ENCODE measurements around the gene CLCF1.

CLCF1 gene

GRCh38 chr11:67372993-67373647 is at the start of gene CLCF1:
CLCF1 (minus strand) TSS chr11:67373598; CDS start chr11:67373539, 59 bp downstream.
- H3K27me3 ChIP-seq (ENCODE audit: insufficient read depth, low read length, poor library complexity, severe bottlenecking) = no peaks in the 10 kb centered on the region
- TF ChIP-seq, protein P1, sequence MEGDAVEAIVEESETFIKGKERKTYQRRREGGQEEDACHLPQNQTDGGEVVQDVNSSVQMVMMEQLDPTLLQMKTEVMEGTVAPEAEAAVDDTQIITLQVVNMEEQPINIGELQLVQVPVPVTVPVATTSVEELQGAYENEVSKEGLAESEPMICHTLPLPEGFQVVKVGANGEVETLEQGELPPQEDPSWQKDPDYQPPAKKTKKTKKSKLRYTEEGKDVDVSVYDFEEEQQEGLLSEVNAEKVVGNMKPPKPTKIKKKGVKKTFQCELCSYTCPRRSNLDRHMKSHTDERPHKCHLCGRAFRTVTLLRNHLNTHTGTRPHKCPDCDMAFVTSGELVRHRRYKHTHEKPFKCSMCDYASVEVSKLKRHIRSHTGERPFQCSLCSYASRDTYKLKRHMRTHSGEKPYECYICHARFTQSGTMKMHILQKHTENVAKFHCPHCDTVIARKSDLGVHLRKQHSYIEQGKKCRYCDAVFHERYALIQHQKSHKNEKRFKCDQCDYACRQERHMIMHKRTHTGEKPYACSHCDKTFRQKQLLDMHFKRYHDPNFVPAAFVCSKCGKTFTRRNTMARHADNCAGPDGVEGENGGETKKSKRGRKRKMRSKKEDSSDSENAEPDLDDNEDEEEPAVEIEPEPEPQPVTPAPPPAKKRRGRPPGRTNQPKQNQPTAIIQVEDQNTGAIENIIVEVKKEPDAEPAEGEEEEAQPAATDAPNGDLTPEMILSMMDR (conservative IDR thresholded peaks at IDR 0.05; ENCODE audit: low read length) = no peak
- TF ChIP-seq EZH2phosphoT487 (IDR thresholded peaks at IDR 0.05; ENCODE audit: borderline replicate concordance) = no peak
- peak within 1 kb of the TSS; percentile 91 for H2AFZ ChIP-seq (ENCODE audit: low read length)
- H4K20me1 ChIP-seq (ENCODE audit: insufficient read depth, low read length, poor library complexity, severe bottlenecking) = no peaks in the 10 kb centered on the region
- H3K9me2 ChIP-seq (replicated peaks; ENCODE audit: low read depth, low read length) = no peaks in the 10 kb centered on the region
- peaks cover 4% of the 10 kb centered on the region; the same call in 1 of the 2 replicates for H3K79me2 ChIP-seq (ENCODE audit: insufficient read depth, low read length)
- H3K4me1 ChIP-seq (ENCODE audit: insufficient read depth, low read length, poor library complexity, severe bottlenecking) = peaks cover 61% of the 10 kb centered on the region
- H3K4me2 ChIP-seq (ENCODE audit: low read depth, low read length, poor library complexity, severe bottlenecking) = peak within 1 kb of the TSS; percentile 95
- no peaks in the 10 kb centered on the region for H3F3A ChIP-seq (ENCODE audit: low read depth)
- peak within 1 kb of the TSS; percentile 90 for H3K4me3 ChIP-seq (ENCODE audit: low read length, poor library complexity, severe bottlenecking)
- peak within 1 kb of the TSS; percentile 75 for H3K9ac ChIP-seq (ENCODE audit: low read depth, low read length, poor library complexity, severe bottlenecking)
- H3K36me3 ChIP-seq (ENCODE audit: insufficient read depth, low read length) = no peaks in the 10 kb centered on the region
- H3K9me3 ChIP-seq (ENCODE audit: insufficient read depth, low read depth, low read length) = no peaks in the 10 kb centered on the region

DNA sequence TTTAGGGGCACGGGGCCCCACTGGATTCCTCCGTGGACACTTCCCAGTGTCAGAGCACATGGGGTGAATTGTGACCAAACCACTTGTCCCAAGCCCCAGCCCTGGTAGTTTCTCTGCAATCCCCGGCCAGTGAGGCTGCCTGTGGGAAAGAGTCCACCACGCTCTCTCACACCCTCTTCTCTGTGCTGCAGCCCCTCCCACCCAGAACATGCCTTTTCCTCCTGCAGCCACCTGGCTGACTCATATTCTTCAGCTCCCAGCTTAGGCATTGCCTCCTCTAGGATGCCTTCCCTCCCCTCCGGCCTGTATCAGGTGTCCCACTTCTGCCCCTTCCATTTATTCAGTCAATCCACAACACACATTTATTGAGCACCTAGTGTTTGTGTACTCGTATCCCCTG is 49.5 kb upstream of the CLCF1 start:
- TF ChIP-seq EZH2phosphoT487 (IDR thresholded peaks at IDR 0.05; ENCODE audit: borderline replicate concordance) = no peak
- TF ChIP-seq, protein P1 (conservative IDR thresholded peaks at IDR 0.05; ENCODE audit: low read length) = no peak
- H3K9me2 ChIP-seq (replicated peaks; ENCODE audit: low read depth, low read length) = no peaks in the 10 kb centered on the region
- H3K36me3 ChIP-seq (ENCODE audit: insufficient read depth, low read length) = no peaks in the 10 kb centered on the region
- no peaks in the 10 kb centered on the region for H3K9me3 ChIP-seq (ENCODE audit: insufficient read depth, low read depth, low read length)
- peaks cover 40% of the 10 kb centered on the region for H3K4me1 ChIP-seq (ENCODE audit: insufficient read depth, low read length, poor library complexity, severe bottlenecking)
- H4K20me1 ChIP-seq (ENCODE audit: insufficient read depth, low read length, poor library complexity, severe bottlenecking) = no peaks in the 10 kb centered on the region
- no peak overlapping the region for H3K4me2 ChIP-seq (ENCODE audit: low read depth, low read length, poor library complexity, severe bottlenecking)
- no peak overlapping the region for H3K9ac ChIP-seq (ENCODE audit: low read depth, low read length, poor library complexity, severe bottlenecking)
- H3K27me3 ChIP-seq (ENCODE audit: insufficient read depth, low read length, poor library complexity, severe bottlenecking) = no peaks in the 10 kb centered on the region
- H3F3A ChIP-seq (ENCODE audit: low read depth) = peaks cover 4% of the 10 kb centered on the region; the same call in 1 of the 2 replicates
- H2AFZ ChIP-seq (ENCODE audit: low read length) = no peak overlapping the region
- no peak overlapping the region for H3K4me3 ChIP-seq (ENCODE audit: low read length, poor library complexity, severe bottlenecking)
- H3K79me2 ChIP-seq (ENCODE audit: insufficient read depth, low read length) = peaks cover 23% of the 10 kb centered on the region; the same call in 1 of the 2 replicates

- Histone ChIP-seq H3K79me2 (ENCODE audit: insufficient read depth, low read length) (peaks cover 23% of the 10 kb centered on the region; the same call in 1 of the 2 replicates), H3K27me3 (ENCODE audit: insufficient read depth, low read length, poor library complexity, severe bottlenecking) (no peaks in the 10 kb centered on the region), H3K9me2 (replicated peaks; ENCODE audit: low read depth, low read length) (no peaks in the 10 kb centered on the region), H3K4me1 (ENCODE audit: insufficient read depth, low read length, poor library complexity, severe bottlenecking) (peaks cover 44% of the 10 kb centered on the region), H3K4me2 (ENCODE audit: low read depth, low read length, poor library complexity, severe bottlenecking) (peak overlapping the region; percentile 23), H3K9me3 (ENCODE audit: insufficient read depth, low read depth, low read length) (no peaks in the 10 kb centered on the region), H2AFZ (ENCODE audit: low read length) (no peak overlapping the region), H3K9ac (ENCODE audit: low read depth, low read length, poor library complexity, severe bottlenecking) (no peak overlapping the region), H4K20me1 (ENCODE audit: insufficient read depth, low read length, poor library complexity, severe bottlenecking) (no peaks in the 10 kb centered on the region), H3K4me3 (ENCODE audit: low read length, poor library complexity, severe bottlenecking) (peak overlapping the region; percentile 20), H3K36me3 (ENCODE audit: insufficient read depth, low read length) (no peaks in the 10 kb centered on the region), H3F3A (ENCODE audit: low read depth) (peaks cover 4% of the 10 kb centered on the region; the same call in 1 of the 2 replicates)
- TF ChIP-seq EZH2phosphoT487 (IDR thresholded peaks at IDR 0.05; ENCODE audit: borderline replicate concordance) = no peak
- TF ChIP-seq, protein P1 (conservative IDR thresholded peaks at IDR 0.05; ENCODE audit: low read length) = no peak
Measured at GRCh38 chr11:67421430-67422031, 48.1 kb upstream of the CLCF1 start.
